Measurements from ENCODE around the gene NSG1. TPM values are rescaled to one million over a fixed set of nuclear protein-coding genes. Genes with fewer than 3 reads are reported as not detected.

The NSG1 gene
- total RNA-seq, 3 donors from 2014 or later, result 1.2 to 7.9 (median 3.3) TPM

GRCh38 chr4:4456351-4456750 lies 69.4 kb downstream of the NSG1 start:
- DNase-seq, result no peak
- intact Hi-C loops (cut with DNase I, micrococcal nuclease), result no loop called here
- Histone ChIP-seq H3K9me3 (no peaks in the 10 kb centered on the region), H3K4me1 (ENCODE audit: low read depth) (no peaks in the 10 kb centered on the region), H3K36me3 (ENCODE audit: low read depth) (no peaks in the 10 kb centered on the region), H3K4me3 (no peak overlapping the region)
- no peak for TF ChIP-seq CTCF (IDR thresholded peaks at IDR 0.05)
- ATAC-seq, result no peak

GRCh38 chr4:4456816-4457578 lies 70.1 kb downstream of the NSG1 start:
- ATAC-seq, result no peak
- intact Hi-C loops (cut with DNase I, micrococcal nuclease), result no loop called here
- H3K36me3 ChIP-seq (ENCODE audit: low read depth), result no peaks in the 10 kb centered on the region

GRCh38 chr4:4457803-4458553 lies 71.1 kb downstream of the NSG1 start:
- intact Hi-C loops (cut with DNase I, micrococcal nuclease), result no loop called here
- ATAC-seq, result no peak
- Histone ChIP-seq H3K4me1 (ENCODE audit: low read depth) (no peaks in the 10 kb centered on the region), H3K9me3 (no peaks in the 10 kb centered on the region), H3K36me3 (ENCODE audit: low read depth) (no peaks in the 10 kb centered on the region), H3K4me3 (no peak overlapping the region)
- DNase-seq, result no peak
- no peak for TF ChIP-seq CTCF (IDR thresholded peaks at IDR 0.05)

More at GRCh38 chr4:4456816-4457578, 70.1 kb downstream of the NSG1 start:
- H3K4me1 ChIP-seq (ENCODE audit: low read depth), result no peaks in the 10 kb centered on the region
- H3K4me3 ChIP-seq, result no peak overlapping the region
- no peak for TF ChIP-seq CTCF (IDR thresholded peaks at IDR 0.05)
- no peaks in the 10 kb centered on the region for H3K9me3 ChIP-seq
- DNase-seq, result no peak

GRCh38 chr4:4459181-4459580 lies 72.3 kb downstream of the NSG1 start:
- ATAC-seq, result no peak
- Histone ChIP-seq H3K36me3 (ENCODE audit: low read depth) (no peaks in the 10 kb centered on the region), H3K4me3 (no peak overlapping the region), H3K4me1 (ENCODE audit: low read depth) (no peaks in the 10 kb centered on the region), H3K9me3 (no peaks in the 10 kb centered on the region)
- no peak for DNase-seq
- TF ChIP-seq CTCF (IDR thresholded peaks at IDR 0.05), result no peak
- intact Hi-C loops (cut with DNase I, micrococcal nuclease), result no loop called here

GRCh38 chr4:4460759-4461158 lies 73.9 kb downstream of the NSG1 start:
- TF ChIP-seq CTCF (IDR thresholded peaks at IDR 0.05), result no peak
- DNase-seq, result no peak
- intact Hi-C loops (cut with DNase I, micrococcal nuclease), result no loop called here
- Histone ChIP-seq H3K36me3 (ENCODE audit: low read depth) (no peaks in the 10 kb centered on the region), H3K9me3 (no peaks in the 10 kb centered on the region), H3K4me1 (ENCODE audit: low read depth) (no peaks in the 10 kb centered on the region), H3K4me3 (no peak overlapping the region)
- no peak for ATAC-seq

All from mucosa of descending colon (tissue), 3 donors.